NCI-H1436 treated with DMSO at 0.1 percent for 48 hours (cell line): ENCODE measurements around the gene OVOL3.
"Not testable (repeated sequence)": the region's sequence is repeated elsewhere in the genome, so short reads cannot be mapped to it uniquely, and the experiment has no call there.

Source experiments
- DNase-seq: peaks from one replicate; lab custom pipeline; 2025; lab: John Stamatoyannopoulos, UW

The OVOL3 gene

DNA sequence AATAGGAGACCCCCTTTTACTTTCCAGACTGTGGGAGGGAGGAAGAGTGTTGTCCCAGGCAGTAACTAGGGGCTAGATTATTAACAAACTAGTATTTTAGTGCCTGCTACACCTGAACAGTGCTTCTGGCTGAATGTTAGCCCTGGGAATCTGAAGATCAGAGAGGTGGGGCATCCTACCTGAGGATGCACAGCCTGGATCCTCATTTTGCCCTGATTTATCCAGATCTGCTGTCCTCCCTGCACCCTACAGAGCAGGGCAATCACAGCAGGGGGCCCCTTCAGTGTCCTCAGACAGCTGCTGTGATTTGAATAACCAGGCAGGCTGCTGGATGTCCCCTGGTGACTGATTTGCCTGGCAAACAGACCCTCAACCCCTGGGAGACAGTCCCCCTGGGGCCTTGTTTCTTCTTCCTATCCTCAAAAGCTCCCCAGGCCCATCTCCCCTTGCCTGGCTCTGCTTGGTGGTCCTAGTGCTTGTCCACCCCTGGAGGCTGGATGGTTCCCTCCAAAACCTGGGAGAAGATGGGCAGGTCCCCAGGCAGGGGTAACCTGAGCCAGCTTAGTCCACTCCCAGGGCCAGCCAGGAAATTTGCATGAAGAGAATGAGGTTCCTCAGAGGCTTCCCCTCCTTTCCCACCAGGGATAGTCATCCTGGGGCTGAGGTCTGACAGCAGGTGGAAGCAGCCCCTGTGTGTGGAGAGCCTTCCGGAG lies at the start of gene OVOL3:
TSS of gene OVOL3 (plus strand) at position 657 of the 713 bp plus-strand sequence. CDS start 60 bp downstream, outside the sequence.
- no peak for DNase-seq

DNA sequence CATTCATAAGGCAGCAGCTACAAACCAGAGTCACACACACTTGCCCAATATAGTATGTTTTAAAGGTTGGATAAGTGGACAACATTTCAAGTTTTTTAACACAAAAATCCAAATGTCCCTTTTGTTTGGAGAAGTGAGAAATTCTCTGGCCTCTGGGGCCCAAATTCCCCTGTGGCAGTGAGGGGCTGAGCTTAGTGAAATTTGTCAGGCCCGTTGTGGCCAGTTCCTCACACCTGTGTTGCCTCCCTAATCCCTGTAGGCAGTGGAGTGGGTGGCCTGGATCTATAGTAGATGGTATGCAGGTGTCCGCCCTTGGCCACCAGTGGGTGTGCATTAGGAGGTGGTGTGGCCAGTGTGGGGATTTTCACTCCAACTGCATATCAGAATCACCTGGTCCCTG lies 49.6 kb upstream of the OVOL3 start:
- DNase-seq, result no peak

DNA sequence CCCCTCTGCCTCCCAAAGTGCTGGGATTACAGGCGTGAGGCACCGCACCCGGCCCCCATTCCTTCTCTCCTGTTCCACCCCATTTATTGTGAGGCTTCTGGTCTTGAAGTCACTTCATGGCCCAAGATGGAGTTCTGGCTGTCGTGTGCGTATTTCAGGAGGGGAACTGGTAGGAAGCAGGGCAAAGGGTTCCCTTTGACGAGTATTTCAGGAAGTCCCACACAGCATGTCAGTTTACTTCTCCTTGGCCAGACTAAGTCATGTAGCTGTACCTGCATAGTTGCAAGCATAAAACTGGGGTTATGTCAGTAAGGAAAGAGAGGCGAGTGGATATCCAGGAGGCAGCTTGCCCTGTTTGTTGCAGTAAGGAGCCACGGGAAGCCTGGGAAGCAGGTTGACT lies 46.1 kb upstream of the OVOL3 start:
- DNase-seq, result no peak

DNA sequence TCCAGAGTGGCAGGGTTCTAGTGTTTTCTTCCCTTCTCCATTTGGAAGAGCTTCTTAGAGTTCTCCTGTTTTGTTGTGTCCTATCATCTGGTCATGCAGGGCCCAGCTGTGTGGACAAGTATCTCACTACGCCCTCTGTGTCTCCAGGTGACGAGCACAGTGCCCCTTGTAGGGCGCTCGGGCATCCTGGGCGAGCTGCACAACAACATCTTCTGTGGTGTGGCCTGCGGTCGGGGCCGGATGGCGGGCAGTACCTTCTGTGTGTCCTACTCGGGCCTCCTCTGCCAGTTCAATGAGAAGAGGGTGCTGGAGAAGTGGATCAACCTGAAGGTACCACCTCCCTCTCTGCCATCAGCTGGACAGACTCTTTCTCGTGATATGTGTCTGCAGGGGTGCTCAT lies 43.3 kb upstream of the OVOL3 start:
- DNase-seq, result no peak

DNA sequence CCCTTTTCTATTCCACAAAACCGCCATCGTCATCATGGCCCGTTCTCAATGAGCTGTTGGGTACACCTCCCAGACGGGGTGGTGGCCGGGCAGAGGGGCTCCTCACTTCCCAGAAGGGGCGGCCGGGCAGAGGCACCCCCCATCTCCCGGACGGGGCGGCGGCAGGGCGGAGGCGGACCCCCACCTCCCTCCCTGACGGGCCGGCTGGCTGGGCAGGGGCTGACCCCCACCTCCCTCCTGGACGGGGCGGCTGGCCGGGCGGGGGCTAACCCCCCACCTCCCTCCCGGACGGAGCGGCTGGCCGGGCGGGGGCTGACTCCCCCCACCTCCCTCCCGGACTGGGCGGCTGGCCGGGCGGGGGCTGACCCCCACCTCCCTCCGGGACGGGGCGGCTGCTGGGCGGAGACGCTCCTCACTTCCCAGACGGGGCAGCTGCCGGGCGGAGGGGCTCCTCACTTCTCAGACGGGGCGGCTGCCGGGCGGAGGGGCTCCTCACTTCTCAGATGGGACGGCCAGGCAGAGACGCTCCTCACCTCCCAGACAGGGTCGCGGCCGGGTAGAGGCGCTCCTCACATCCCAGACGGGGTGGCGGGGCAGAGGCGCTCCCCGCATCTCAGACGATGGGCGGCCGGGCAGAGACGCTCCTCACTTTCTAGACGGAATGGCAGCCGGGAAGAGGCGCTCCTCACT lies 42.0 kb upstream of the OVOL3 start:
- not testable (repeated sequence) for DNase-seq

DNA sequence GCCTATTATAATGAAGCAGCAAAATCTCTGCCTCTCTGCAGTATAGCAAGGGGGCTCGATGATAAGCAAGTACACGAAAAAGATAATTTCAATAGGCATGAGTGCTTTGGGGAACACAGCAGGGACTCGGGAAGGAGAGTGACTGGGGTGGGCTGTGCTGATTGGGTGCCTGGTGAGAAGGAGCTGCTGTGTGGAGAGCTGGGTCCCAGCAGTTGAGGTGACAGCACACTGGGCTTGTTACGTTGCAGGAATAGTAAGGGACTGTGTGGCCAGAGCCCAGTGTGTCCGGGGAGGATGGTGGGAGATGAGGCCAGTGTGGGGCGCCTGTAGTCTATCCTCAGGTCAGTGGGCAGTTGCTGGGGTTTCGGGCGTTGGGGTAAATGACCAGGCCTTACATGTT lies 38.9 kb upstream of the OVOL3 start:
- DNase-seq, result no peak

DNA sequence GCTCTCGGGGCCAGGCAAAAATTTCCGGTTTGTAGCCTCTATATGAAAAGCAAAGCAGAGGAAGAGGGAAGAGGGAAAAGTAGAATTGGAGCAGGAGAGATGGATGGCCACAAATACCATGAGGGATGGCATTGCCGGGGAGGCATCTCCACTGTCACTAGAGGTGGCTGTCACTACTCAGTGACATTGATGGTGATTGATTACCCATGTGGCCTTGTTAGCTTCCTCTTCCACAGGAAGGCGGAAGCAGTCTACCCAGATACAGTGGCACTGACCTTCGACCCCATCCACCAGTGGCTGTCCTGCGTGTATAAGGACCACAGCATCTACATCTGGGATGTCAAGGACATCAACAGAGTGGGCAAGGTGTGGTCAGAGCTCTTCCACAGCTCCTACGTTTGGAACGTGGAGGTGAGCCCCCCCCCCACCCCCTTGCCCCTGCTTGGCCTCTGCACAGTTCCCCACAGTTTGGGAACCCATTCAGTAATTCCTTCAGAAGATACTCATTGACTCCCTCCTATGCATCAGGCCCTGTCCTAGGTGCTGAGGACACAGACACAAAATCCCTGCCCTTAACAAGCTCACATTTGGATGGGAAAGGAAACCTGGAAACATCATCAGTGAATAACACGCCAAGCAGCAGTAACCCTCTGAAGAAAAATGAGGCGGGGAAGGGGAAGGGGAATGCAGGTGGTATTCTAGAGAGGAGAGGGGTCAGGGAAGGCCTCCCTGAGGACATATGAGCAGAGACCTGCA lies 37.6 kb upstream of the OVOL3 start:
- no peak for DNase-seq

DNA sequence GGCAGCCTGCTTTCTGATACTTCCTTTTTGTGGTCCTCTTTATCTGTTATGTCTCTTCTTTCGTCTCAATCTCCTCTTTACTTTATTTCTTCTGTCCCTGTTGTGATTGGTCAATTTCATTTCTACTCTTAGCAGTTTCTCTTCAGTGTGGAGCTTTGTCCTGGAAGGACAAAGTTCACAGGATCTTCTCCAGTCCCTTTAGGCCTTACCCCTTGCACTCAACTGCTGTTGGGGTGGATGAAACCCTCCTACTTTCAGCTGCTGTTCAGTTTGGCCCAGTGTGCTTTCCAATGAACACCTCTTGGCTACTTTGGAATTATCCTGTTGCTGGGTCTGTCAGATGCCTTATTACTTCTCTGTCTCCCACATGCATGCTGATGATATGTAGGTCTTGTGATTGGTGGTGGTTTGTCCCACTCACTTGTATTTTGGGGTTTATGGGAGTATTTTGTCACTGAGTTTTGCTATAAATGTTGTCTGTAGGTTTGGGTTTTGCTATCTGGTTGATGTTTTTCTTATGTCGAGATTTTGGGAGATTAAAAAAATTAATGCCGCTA lies 31.5 kb upstream of the OVOL3 start:
- no peak for DNase-seq

DNA sequence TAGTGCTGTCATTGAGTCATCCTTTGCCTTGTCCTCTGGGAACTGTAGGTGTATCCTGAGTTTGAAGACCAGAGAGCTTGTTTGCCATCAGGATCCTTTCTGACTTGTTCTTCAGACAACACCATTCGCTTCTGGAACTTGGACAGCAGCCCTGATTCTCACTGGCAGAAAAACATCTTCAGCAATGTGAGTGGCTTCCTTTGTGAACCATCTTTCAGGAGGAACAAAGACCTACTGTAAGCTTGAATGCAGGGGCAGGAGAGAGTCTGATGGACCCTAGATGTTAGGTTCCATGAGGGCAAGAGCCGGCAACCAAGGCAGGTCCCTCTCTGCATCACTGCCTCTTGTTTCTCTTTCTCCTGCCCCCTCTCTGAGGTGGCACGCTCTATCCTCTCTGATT lies 29.6 kb upstream of the OVOL3 start:
- DNase-seq, result no peak

DNA sequence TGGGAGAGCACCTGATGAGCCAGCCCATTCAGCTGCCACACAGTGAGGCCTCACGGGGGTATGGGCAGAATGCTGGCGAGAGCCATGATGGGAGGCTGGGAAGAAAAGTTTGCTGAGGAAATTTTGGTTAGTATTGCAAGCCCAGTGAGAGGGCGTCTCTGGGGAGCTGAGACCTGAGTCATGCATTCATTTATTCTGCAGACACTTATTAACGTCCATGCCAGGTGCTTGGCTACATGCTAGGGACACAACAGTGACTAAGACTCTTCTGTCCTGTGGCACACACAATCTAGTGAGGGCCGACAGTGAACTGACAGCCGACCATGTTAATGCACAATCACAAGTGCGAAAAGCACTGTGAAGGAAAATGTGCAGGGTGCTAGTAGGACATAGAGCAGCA lies 29.0 kb upstream of the OVOL3 start:
- DNase-seq, result no peak

DNA sequence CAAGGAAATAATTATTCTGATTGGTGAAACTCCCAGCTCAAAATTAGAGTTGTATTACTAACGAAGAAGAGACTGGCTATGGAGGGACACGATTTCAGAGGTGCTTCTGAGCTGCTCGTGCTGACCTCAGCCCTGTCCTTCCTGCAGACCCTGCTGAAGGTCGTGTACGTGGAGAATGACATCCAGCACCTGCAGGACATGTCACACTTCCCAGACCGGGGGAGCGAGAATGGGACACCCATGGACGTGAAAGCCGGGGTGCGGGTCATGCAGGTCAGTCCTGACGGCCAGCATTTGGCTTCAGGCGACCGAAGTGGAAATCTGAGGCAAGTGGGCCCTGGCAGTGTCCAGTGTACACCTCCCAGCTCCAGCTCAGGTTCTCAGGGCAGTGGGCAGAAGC lies 28.0 kb upstream of the OVOL3 start:
- no peak for DNase-seq

DNA sequence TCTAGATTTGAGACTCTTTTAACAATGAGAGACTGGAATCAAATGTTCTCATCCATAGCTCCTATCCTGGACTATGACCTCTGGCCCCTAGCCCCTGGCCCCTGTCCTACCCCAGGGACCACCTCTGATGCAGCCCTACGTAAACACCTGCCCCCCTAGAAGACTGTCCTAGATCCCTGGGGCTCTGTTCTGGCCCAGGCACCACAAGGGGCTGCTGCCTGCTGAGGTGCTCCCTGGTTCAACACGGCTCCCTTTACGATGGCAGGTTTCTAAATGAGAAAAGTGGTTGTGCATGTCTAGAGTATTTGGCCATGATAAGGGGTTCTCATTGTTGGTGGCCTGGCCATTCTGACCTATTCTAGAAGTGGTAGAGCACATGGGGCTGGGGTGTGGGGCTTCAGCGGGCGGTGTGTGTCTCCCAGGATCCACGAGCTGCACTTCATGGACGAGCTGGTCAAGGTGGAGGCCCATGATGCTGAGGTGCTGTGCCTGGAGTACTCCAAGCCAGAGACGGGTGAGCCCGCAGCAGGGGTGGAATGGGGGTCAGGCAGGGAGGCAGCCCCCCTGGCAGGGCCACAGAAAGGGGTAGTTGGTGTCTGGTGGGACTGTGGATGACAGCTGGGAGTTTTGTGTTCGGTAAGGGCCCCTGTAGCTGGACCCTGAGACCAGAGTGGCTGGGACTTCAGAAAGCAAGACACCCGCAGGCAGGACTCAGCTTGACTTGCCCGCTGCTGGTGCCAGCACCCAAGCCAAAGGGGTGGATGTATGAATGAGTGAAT lies 26.5 kb upstream of the OVOL3 start:
- DNase-seq, result no peak

DNA sequence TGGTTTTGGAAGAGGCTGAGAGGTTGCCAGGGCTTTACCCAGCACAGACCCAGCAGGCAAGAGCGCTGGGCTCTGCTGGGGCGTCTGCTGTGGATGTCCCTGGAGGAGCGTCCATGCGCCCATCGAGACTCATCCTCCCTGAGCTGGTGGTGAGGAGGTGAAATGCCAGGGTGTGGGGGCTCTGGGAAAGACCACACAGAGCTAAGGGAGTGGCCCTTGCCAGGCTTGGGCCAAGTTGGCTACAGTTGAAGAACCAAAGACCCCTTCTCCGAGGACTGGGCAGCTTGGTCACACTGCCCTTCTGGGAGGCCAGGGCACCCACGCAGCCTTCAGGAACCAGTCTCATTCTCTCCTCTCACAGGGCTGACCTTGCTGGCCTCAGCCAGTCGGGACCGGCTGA lies 24.6 kb upstream of the OVOL3 start:
- no peak for DNase-seq

DNA sequence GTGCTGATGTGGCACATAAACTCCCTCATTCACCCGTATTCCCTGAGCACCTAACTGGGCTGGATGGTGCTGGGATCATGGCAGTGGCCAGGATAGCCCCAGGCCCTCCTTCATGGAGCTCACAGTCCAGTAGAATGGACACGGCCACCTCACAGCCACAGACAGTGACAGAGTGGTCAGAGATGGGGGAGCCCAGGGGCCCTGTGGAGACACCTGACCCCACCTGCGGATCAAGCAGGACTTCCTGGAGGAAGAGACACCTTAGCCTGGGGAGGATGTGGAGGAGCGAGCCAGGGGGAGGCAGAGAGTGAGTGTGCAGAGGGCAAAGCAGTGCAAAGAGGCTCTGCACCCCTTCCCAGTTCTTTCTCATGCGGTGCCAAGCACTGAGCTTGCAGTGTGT lies 21.1 kb upstream of the OVOL3 start:
- DNase-seq, result no peak

DNA sequence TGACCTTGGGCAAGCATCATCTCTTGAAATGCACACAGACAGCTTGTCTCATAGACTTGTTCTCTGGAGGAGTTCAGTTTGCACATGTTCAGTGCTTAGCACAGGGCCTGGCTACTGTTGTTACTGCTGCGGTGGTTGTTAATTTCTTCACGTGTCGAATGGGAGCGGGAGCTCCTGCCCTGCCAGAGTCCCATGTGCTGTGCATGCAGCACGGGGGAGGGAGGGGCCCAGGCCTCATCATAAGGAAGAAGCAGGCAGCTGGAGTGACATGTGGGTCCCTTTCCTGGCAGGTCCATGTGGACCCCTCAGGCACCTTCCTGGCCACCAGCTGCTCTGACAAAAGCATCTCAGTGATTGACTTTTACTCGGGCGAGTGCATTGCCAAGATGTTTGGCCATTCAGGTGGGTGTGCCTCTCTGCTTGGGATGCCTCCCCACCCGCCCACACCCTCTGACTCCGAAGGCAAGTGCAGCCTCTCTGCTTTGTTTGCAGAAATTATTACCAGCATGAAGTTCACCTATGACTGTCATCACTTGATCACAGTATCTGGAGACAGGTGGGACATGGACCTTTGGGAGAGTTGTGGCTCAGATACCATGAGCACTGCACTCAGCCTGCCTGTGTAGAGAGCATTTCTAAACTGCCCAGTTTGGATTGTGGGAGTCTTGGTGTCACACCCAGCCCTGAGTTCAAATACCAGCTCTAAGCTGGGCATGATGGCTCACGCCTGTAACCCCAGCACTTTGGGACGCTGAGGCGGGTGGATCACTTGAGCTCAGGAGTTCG lies 19.8 kb upstream of the OVOL3 start:
- no peak for DNase-seq

DNA sequence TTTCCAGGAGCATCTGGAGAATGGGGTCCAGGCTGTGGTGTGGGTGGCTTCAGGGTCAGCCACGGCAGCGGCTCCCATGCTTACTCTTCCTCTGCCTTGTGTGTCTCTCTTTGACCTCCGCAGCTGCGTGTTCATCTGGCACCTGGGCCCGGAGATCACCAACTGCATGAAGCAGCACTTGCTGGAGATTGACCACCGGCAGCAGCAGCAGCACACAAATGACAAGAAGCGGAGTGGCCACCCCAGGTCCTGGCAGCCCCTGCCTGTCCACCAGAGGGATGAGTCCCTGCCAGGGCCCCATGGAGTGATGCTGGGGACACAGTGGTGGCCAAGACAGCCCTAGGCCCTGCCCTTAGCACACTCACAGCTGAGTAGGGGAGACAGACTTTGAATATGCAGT lies 18.4 kb upstream of the OVOL3 start:
- DNase-seq, result no peak

DNA sequence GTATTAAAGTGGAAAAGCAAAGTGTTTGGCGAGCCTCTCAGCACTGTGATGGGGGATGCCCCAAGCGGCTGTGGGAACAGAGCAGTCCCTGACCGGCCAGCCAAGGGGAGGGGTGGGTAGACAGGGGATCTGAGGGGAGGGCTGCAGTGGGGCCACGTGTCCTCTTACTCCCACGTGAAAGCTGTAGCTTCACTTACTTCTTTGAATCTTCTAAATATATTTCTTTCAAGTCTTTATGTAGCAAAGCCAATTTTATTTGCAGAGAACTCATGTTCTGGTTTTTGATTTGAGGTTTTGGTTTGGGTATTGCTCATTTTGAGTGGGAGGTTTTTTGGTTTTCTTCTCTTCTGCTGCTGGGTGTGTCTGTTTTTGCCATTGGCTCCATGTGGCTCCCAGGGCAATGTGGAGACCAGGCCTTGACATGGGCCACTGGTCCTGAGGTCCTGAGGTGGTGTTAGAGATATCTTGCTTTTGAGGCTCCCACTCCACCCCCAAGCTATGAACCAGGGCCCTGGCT lies 17.7 kb upstream of the OVOL3 start:
- no peak for DNase-seq

DNA sequence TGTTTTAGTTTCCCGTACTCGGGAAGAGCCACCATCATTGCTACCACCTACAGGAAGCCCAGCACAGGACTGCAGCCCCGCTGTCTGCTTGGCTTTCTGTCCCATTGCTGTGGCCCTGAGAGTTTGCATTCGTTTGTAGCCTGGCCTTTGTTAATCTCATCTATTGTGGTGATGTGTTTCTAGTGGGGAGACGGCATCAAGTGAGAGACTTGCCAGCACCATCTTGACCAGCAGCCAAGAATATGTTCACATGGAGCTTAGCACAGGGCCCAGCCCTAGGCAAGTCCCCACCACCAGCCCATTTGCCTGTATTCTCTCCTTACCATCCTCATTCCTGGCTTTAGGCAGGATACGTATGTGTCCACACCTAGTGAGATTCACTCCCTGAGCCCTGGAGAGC lies 17.3 kb upstream of the OVOL3 start:
- DNase-seq, result no peak

DNA sequence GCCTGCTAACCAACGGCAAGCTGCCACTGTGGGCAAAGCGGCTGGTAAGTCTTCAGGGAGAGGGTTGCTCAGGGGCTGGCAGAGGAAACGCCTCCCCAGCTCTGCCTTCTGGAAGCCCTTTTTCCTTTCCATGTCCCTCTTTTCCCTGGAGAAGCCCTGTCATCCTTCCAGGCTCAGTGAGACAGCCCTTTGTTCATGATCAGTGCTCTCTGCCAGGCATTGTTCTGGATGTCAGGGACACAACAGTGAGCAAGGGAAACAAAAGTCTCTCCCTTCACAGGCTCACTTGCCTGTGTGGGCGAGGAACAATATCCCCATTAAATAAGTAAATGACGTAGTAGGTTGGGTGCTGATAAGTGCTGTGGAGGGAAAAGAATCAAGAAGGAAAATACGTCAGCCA lies 13.9 kb upstream of the OVOL3 start:
- no peak for DNase-seq

DNA sequence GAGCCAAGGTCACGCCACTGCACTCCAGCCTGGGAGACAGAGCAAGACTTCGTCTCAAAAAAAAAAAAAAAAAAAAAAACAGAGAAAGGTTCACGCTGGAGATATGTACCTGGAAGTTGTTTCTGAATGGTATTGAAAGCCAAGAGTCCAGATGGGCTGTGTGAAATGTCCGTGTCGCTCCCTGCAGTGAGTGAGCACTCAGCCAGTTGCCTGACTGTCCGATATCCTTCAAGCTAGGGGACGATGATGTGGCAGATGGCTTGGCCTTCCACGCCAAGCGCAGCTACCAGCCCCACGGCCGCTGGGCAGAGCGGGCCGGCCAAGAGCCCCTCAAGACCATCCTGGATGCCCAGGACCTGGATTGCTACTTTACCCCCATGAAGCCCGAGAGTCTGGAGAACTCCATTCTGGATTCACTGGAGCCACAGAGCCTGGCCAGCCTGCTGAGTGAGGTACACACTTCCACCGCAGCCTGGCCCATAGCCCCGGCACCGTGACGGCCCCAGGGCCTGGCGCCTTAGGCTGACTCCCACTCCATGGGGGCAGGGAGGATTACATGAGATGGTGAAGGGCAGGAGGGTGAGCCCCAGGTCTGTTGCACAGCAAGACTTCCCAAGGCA lies 11.7 kb upstream of the OVOL3 start:
- DNase-seq, result no peak

DNA sequence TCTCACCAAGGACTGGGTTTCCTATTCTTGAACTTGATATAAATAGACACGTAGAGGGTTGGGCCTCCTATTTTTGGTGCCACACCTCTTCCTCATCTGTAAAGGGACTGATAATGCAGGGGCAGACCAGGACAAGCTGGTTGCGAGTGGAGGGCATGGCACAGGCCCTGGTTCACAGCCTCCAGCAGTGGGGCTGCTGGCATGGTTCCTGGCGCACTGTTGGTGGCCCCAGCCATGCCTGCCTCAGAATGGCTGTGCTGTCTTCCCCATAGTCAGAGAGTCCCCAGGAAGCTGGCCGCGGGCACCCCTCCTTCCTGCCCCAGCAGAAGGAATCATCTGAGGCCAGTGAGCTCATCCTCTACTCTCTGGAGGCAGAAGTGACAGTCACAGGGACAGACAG lies 10.5 kb upstream of the OVOL3 start:
- DNase-seq, result no peak
